Fibroblast of the aortic adventitia (primary cell): ENCODE data around the gene CDCP2. TPM values are rescaled to one million over a fixed set of nuclear protein-coding genes. Genes with fewer than 3 reads are reported as not detected.
"Not testable (repeated sequence)": the region's sequence is repeated elsewhere in the genome, so short reads cannot be mapped to it uniquely, and the experiment has no call there.

Source experiments
- DNase-seq: peaks from one replicate; pipeline ENCODE4 v3.0.0-alpha.2; 2010; ENCODE audit warnings: low read depth
- H3K4me3 ChIP-seq: 2 replicates; pipeline ENCODE4 v1.5.1; 2011; ENCODE audit warnings: low read depth, mild to moderate bottlenecking, control low read depth, low read length, moderate library complexity
- CTCF ChIP-seq: IDR thresholded peaks from 2 replicates; pipeline ENCODE4 v1.5.1; 2011; ENCODE audit warnings: mild to moderate bottlenecking, low read length, control low read depth, inconsistent platforms; ENCODE audit not compliant: insufficient read depth
- total RNA-seq: library from RNA; depleted of rRNA; stranded (reverse); fragments of >200 nt; gene quantifications from 2 replicates; pipeline ENCODE4 v1.2.3, GENCODE V29; 2012; ENCODE audit warnings: low replicate concordance

The CDCP2 gene
- total RNA-seq, 1 donor, result not detected

- DNase-seq, result no peak
- H3K4me3 ChIP-seq, result no peak overlapping the region
- TF ChIP-seq CTCF, result no peak
Measured at GRCh38 chr1:54099061-54099610, 53.7 kb downstream of the CDCP2 start.

- no peak for DNase-seq
- H3K4me3 ChIP-seq, result no peak overlapping the region
- TF ChIP-seq CTCF, result no peak
Measured at GRCh38 chr1:54096877-54097240, 55.9 kb downstream of the CDCP2 start.

- H3K4me3 ChIP-seq, result no peak overlapping the region
- TF ChIP-seq CTCF, result no peak
- no peak for DNase-seq
Measured at GRCh38 chr1:54096227-54096876, 56.4 kb downstream of the CDCP2 start.

- H3K4me3 ChIP-seq, result no peak overlapping the region
- TF ChIP-seq CTCF, result no peak
- DNase-seq, result no peak
Measured at GRCh38 chr1:54095546-54096226, 57.1 kb downstream of the CDCP2 start.

GRCh38 chr1:54094730-54095105 is 58.1 kb downstream of the CDCP2 start:
- DNase-seq, H3K4me3 ChIP-seq: not testable (repeated sequence)

GRCh38 chr1:54094001-54094729 is 58.6 kb downstream of the CDCP2 start:
- no peak for TF ChIP-seq CTCF
- no peak for DNase-seq
- no peak overlapping the region for H3K4me3 ChIP-seq

- no peak overlapping the region for H3K4me3 ChIP-seq
- DNase-seq, result no peak
- TF ChIP-seq CTCF, result no peak
Measured at GRCh38 chr1:54091666-54092065, 61.1 kb downstream of the CDCP2 start.
